B cell (primary cell): Measurements from ENCODE around the gene PDGFRB. TPM values are rescaled to one million over a fixed set of nuclear protein-coding genes. Genes with fewer than 3 reads are reported as not detected.

Source experiments
- ATAC-seq: fragments of 200-7000 bp; cut with Tn5 transposase; one replicate; pipeline ENCODE4 v1.10.0; 2021; ENCODE audit warnings: low read depth, mild to moderate bottlenecking, moderate number of reproducible peaks, moderate library complexity
- CTCF ChIA-PET: fragments of 350-600 bp; sonication (Branson Sonifier 250); formaldehyde crosslinking; loops from one replicate; lab custom pipeline; 2021; ENCODE audit warnings: antibody characterized with exemption, inconsistent platforms; lab: Charles Lee
- POLR2A ChIA-PET: fragments of 350-600 bp; sonication (Branson Sonifier 250); formaldehyde crosslinking; loops from one replicate; lab custom pipeline; 2021; ENCODE audit warnings: antibody characterized with exemption; lab: Charles Lee
- DNase-seq: peaks from one replicate; pipeline ENCODE4 v3.0.0; 2013
- H2AFZ ChIP-seq: 2 replicates; pipeline ENCODE4 v1.6.1; 2012; ENCODE audit warnings: mild to moderate bottlenecking, low read depth, low read length; ENCODE audit not compliant: insufficient read depth, poor library complexity, severe bottlenecking
- H3K27ac ChIP-seq, 2 donors: 1 replicate in 1 of 2; 2 replicates in 1 of 2; pipeline ENCODE4 v1.5.1; 2012 to 2013; ENCODE audit warnings: low read length in 2 of 2, mild to moderate bottlenecking in 2 of 2, moderate library complexity in 1 of 2
- H3K27me3 ChIP-seq, 4 experiments: fragments of 200-600 bp in 1 of 4; sonication (generic) in 1 of 4; replicated peaks in 1 of 4; 1 replicate in 2 of 4; 2 replicates in 2 of 4; pipeline versions ENCODE4 v1.6.1 to v1.7.0; 2013 to 2016; ENCODE audit warnings: low read length in 3 of 4, mild to moderate bottlenecking in 2 of 4, mixed read lengths in 1 of 4, moderate library complexity in 1 of 4; ENCODE audit not compliant: insufficient read depth in 4 of 4, control insufficient read depth in 3 of 4; ENCODE audit errors: control extremely low read depth in 1 of 4
- H3K36me3 ChIP-seq, 2 experiments: replicated peaks in 1 of 2; 1 replicate in 1 of 2; 2 replicates in 1 of 2; pipeline versions ENCODE4 v1.6.1 to v1.7.1; 2013; ENCODE audit warnings: low read length in 1 of 2; ENCODE audit not compliant: insufficient read depth in 2 of 2, control insufficient read depth in 1 of 2; ENCODE audit errors: control extremely low read depth in 1 of 2, extremely low read depth in 1 of 2
- H3K4me1 ChIP-seq, 2 donors: fragments of 200-600 bp in 1 of 2; sonication (generic) in 1 of 2; 1 replicate in 1 of 2; 2 replicates in 1 of 2; pipeline versions ENCODE4 v1.5.1 to v1.6.1; 2013 to 2017; ENCODE audit warnings: low read length in 2 of 2; ENCODE audit not compliant: control insufficient read depth in 2 of 2, insufficient read depth in 2 of 2
- H3K4me2 ChIP-seq: replicated peaks from 2 replicates; pipeline ENCODE3; 2012; ENCODE audit warnings: mild to moderate bottlenecking, low read depth, low read length; ENCODE audit not compliant: poor library complexity, severe bottlenecking
- H3K4me3 ChIP-seq, 5 experiments: fragments of 200-600 bp in 1 of 5; sonication (generic) in 1 of 5; 1 replicate in 3 of 5; 2 replicates in 2 of 5; pipeline versions ENCODE4 v1.5.1 to v1.7.0; 2011 to 2016; ENCODE audit warnings: low read length in 4 of 5, mild to moderate bottlenecking in 4 of 5, low read depth in 2 of 5, control low read depth in 1 of 5, moderate library complexity in 1 of 5; ENCODE audit not compliant: insufficient read depth in 1 of 5; ENCODE audit errors: control extremely low read depth in 1 of 5, extremely low read depth in 1 of 5
- H3K79me2 ChIP-seq: fragments of 200-600 bp; sonication (generic); one replicate; pipeline ENCODE4 v1.6.0; 2016; ENCODE audit warnings: low read length; ENCODE audit not compliant: control insufficient read depth, insufficient read depth
- H3K9ac ChIP-seq: fragments of 200-600 bp; sonication (generic); 2 replicates; pipeline ENCODE4 v1.6.1; 2017; ENCODE audit warnings: mild to moderate bottlenecking, low read length, moderate library complexity
- H3K9me3 ChIP-seq, 3 donors: one replicate each; pipeline versions ENCODE4 v1.6.1 to v1.7.1; 2013; ENCODE audit warnings: low read length in 2 of 3; ENCODE audit not compliant: control insufficient read depth in 2 of 3, insufficient read depth in 1 of 3; ENCODE audit errors: control extremely low read depth in 1 of 3
- H4K20me1 ChIP-seq: 2 replicates; pipeline ENCODE4 v1.6.0; 2012; ENCODE audit warnings: mild to moderate bottlenecking, low read length; ENCODE audit not compliant: insufficient read depth, control insufficient read depth, poor library complexity, severe bottlenecking
- H3K27ac Mint-ChIP-seq: one replicate; pipeline ENCODE4 v1.8.0; 2021; ENCODE audit warnings: mixed read lengths
- H3K27me3 Mint-ChIP-seq: one replicate; pipeline ENCODE4 v1.8.0; 2021; ENCODE audit warnings: mixed read lengths
- H3K4me1 Mint-ChIP-seq: one replicate; pipeline ENCODE4 v1.8.0; 2021; ENCODE audit warnings: mixed read lengths
- H3K4me3 Mint-ChIP-seq: one replicate; pipeline ENCODE4 v1.8.0; 2021; ENCODE audit warnings: mixed read lengths
- H3K9me3 Mint-ChIP-seq: one replicate; pipeline ENCODE4 v1.8.0; 2022; ENCODE audit warnings: mixed read lengths; ENCODE audit not compliant: insufficient read depth
- EZH2 ChIP-seq: IDR thresholded peaks from 2 replicates; pipeline ENCODE4 v1.6.1; 2012; ENCODE audit warnings: borderline replicate concordance, low read depth, mild to moderate bottlenecking, moderate library complexity, low read length; ENCODE audit not compliant: insufficient read depth, poor library complexity, severe bottlenecking
- WGBS: methylation state at CpG from one replicate; pipeline ENCODE4 v1.1.5; 2013; ENCODE audit warnings: missing lambda C conversion rate; ENCODE audit not compliant: insufficient coverage; 5-methylcytosine and 5-hydroxymethylcytosine counted together
- intact Hi-C: fragments of 100-400 bp; cut with micrococcal nuclease; formaldehyde crosslinking; loops from one replicate; pipeline ENCODE4 v1.10.0; 2022
- polyA plus RNA-seq: library from polyadenylated mRNA; depleted of rRNA; stranded (reverse); fragments of >200 nt; gene quantifications from 2 replicates; pipeline ENCODE4 v1.2.3, GENCODE V29; 2012
- total RNA-seq, 2 donors: library from RNA; stranded (reverse); fragments of 120-200 nt in 1 of 2; gene quantifications; 1 replicate in 1 of 2; 2 replicates in 1 of 2; pipeline versions ENCODE4 v1.2.3 to v1.2.4, GENCODE V29; 2013 to 2022
- TF ChIP-seq, protein P1 (sequence below): fragments of 200-600 bp; IDR thresholded peaks from one replicate; pipeline ENCODE4 v1.8.0; 2022; ENCODE audit warnings: antibody characterized with exemption, mild to moderate bottlenecking

Gene PDGFRB
- total and polyA plus RNA-seq, 2 donors (not counting 1 experiment from before 2014, with no cell fraction given), result 0.42 to 3.6 TPM

DNA sequence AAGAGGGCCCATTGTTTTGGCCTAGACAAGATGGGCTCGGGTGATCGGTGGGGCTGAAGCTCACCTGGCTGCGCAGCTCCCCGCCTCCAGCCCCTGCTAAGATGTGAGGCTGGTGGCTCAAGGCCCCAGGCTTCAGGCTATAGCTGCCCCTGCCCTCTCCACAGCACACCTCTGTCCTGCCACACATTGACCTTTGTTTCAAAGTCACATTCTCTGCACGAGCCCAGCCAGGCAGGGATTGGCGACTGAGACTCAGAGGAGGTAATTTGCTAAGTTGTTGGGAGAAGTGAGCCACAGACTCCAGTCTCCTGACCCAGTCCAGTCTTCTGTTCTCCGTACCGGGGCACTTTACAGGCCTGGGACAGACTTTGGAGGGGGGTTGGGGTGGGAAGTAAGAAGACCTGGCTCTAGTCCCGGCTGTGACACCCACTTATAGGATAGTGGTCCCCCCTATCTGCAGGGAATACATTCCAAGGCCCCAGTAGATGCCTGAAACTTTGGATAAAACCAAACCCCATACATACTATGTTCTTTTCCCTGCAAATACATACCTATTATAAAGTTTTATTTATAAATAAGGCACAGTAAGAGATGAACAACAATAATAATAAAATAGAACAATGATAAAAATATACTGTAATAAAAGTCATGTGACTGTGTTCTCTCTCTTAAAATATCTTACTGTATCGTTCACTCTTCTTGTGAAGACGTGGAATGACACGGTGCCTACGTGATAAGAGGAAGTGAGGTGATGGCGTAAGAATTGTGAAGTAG, 13.3 kb downstream of the PDGFRB start:
- H3K4me2 ChIP-seq, result no peak overlapping the region
- no peak overlapping the region for H2AFZ ChIP-seq
- no peak overlapping the region for H3K27ac ChIP-seq
- WGBS, result 90% methylated on average over 12 of the region's 14 CpGs
- H3K4me3 ChIP-seq, result no peak overlapping the region
- H3K9me3 ChIP-seq, result no peaks in the 10 kb centered on the region
- H3K4me1 ChIP-seq, result no peaks in the 10 kb centered on the region
- Mint-ChIP-seq H3K27me3 (no peaks in the 10 kb centered on the region), H3K27ac (no peak overlapping the region), H3K9me3 (no peaks in the 10 kb centered on the region), H3K4me3 (no peak overlapping the region), H3K4me1 (no peaks in the 10 kb centered on the region)
- TF ChIP-seq EZH2, result no peak
- TF ChIP-seq, protein P1, sequence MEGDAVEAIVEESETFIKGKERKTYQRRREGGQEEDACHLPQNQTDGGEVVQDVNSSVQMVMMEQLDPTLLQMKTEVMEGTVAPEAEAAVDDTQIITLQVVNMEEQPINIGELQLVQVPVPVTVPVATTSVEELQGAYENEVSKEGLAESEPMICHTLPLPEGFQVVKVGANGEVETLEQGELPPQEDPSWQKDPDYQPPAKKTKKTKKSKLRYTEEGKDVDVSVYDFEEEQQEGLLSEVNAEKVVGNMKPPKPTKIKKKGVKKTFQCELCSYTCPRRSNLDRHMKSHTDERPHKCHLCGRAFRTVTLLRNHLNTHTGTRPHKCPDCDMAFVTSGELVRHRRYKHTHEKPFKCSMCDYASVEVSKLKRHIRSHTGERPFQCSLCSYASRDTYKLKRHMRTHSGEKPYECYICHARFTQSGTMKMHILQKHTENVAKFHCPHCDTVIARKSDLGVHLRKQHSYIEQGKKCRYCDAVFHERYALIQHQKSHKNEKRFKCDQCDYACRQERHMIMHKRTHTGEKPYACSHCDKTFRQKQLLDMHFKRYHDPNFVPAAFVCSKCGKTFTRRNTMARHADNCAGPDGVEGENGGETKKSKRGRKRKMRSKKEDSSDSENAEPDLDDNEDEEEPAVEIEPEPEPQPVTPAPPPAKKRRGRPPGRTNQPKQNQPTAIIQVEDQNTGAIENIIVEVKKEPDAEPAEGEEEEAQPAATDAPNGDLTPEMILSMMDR, result no peak
- no peaks in the 10 kb centered on the region for H3K79me2 ChIP-seq
- ATAC-seq (no peak), DNase-seq (no peak)
- ChIA-PET CTCF (no interaction called here), POLR2A (no interaction called here)
- H3K36me3 ChIP-seq, result no peaks in the 10 kb centered on the region
- intact Hi-C loops, result no loop called here
- no peaks in the 10 kb centered on the region for H4K20me1 ChIP-seq
- H3K9ac ChIP-seq, result no peak overlapping the region
- no peaks in the 10 kb centered on the region for H3K27me3 ChIP-seq

- Histone ChIP-seq H3K4me3 (no peak overlapping the region), H3K9ac (no peak overlapping the region), H3K27ac (no peak overlapping the region), H3K27me3 (no peaks in the 10 kb centered on the region), H3K9me3 (no peaks in the 10 kb centered on the region), H3K4me1 (no peaks in the 10 kb centered on the region), H3K4me2 (no peak overlapping the region), H3K36me3 (no peaks in the 10 kb centered on the region), H2AFZ (no peak overlapping the region), H4K20me1 (no peaks in the 10 kb centered on the region), H3K79me2 (no peaks in the 10 kb centered on the region)
- intact Hi-C loops, result no loop called here
- ChIA-PET POLR2A (no interaction called here), CTCF (no interaction called here)
- Mint-ChIP-seq H3K4me3 (no peak overlapping the region), H3K9me3 (no peaks in the 10 kb centered on the region), H3K27ac (no peak overlapping the region), H3K4me1 (no peaks in the 10 kb centered on the region), H3K27me3 (no peaks in the 10 kb centered on the region)
- ATAC-seq (no peak), DNase-seq (no peak)
- WGBS, result 97% methylated on average over 9 of the region's 9 CpGs
- TF ChIP-seq, protein P1, result no peak
These were observed 14.0 kb downstream of the PDGFRB start for GRCh38 chr5:150141544-150142184.
